ENCODE measurements around the gene TNFSF18.

TNFSF18 gene

GRCh38 chr1:173038875-173039554, 11.7 kb downstream of the TNFSF18 start:
- DNase-seq (ENCODE audit: low spot score): no peak

- no peak for DNase-seq (ENCODE audit: low spot score)
Measured at GRCh38 chr1:173024543-173024942, 26.2 kb downstream of the TNFSF18 start.

GRCh38 chr1:173023343-173023742, 27.4 kb downstream of the TNFSF18 start:
- DNase-seq (ENCODE audit: low spot score): no peak

GRCh38 chr1:173020138-173020750, 30.5 kb downstream of the TNFSF18 start:
- no peak for DNase-seq (ENCODE audit: low spot score)

- no peak for DNase-seq (ENCODE audit: low spot score)
Measured at GRCh38 chr1:173017792-173018191, 32.9 kb downstream of the TNFSF18 start.

- no peak for DNase-seq (ENCODE audit: low spot score)
Measured at GRCh38 chr1:173016419-173016818, 34.3 kb downstream of the TNFSF18 start.

GRCh38 chr1:173015629-173016028, 35.1 kb downstream of the TNFSF18 start:
- no peak for DNase-seq (ENCODE audit: low spot score)

- DNase-seq (ENCODE audit: low spot score): no peak
Measured at GRCh38 chr1:173014160-173014559, 36.6 kb downstream of the TNFSF18 start.

- DNase-seq (ENCODE audit: low spot score): no peak
Measured at GRCh38 chr1:173012126-173012525, 38.6 kb downstream of the TNFSF18 start.

GRCh38 chr1:173009597-173009996, 41.1 kb downstream of the TNFSF18 start:
- no peak for DNase-seq (ENCODE audit: low spot score)

- no peak for DNase-seq (ENCODE audit: low spot score)
Measured at GRCh38 chr1:173005196-173005864, 45.4 kb downstream of the TNFSF18 start.

- DNase-seq (ENCODE audit: low spot score): no peak
Measured at GRCh38 chr1:173002891-173003838, 47.6 kb downstream of the TNFSF18 start.

GRCh38 chr1:172999349-172999748, 51.4 kb downstream of the TNFSF18 start:
- no peak for DNase-seq (ENCODE audit: low spot score)

GRCh38 chr1:172997941-172998361, 52.8 kb downstream of the TNFSF18 start:
- DNase-seq (ENCODE audit: low spot score): no peak

GRCh38 chr1:172993640-172994039, 57.1 kb downstream of the TNFSF18 start:
- no peak for DNase-seq (ENCODE audit: low spot score)

- DNase-seq (ENCODE audit: low spot score): no peak
Measured at GRCh38 chr1:172991674-172992400, 58.9 kb downstream of the TNFSF18 start.

GRCh38 chr1:172990598-172991215, 60.0 kb downstream of the TNFSF18 start:
- no peak for DNase-seq (ENCODE audit: low spot score)

Data from hematopoietic multipotent progenitor cell treated with erythropoietin and hydrocortisone succinate and interleukin-3 and kit ligand, for 17 days (in vitro differentiated cells).